Ovary (tissue), 3 donors: ENCODE measurements around the gene CPS1.

Experiments used
- EP300 ChIP-seq: sonication (generic); formaldehyde crosslinking; IDR thresholded peaks from one replicate; pipeline ENCODE4 v1.6.1; 2017; ENCODE audit warnings: antibody characterized with exemption
- POLR2A ChIP-seq: fragments of 450-650 bp; IDR thresholded peaks from one replicate; pipeline ENCODE4 v1.6.1; 2017; ENCODE audit warnings: antibody characterized with exemption, mild to moderate bottlenecking, moderate library complexity
- TF ChIP-seq, protein P1 (sequence below), 3 donors: fragments of 450-650 bp in 2 of 3; fragments of 200-600 bp in 1 of 3; IDR thresholded peaks; one replicate each; pipeline versions ENCODE4 v1.5.1 to v1.8.0; 2016 to 2022; ENCODE audit warnings: antibody characterized with exemption in 3 of 3, mild to moderate bottlenecking in 1 of 3
- donor health status: DM: no; HTN: no; CAD: no.

GRCh38 chr2:210598219-210598618, 41.8 kb downstream of the CPS1 start:
- TF ChIP-seq, protein P1, sequence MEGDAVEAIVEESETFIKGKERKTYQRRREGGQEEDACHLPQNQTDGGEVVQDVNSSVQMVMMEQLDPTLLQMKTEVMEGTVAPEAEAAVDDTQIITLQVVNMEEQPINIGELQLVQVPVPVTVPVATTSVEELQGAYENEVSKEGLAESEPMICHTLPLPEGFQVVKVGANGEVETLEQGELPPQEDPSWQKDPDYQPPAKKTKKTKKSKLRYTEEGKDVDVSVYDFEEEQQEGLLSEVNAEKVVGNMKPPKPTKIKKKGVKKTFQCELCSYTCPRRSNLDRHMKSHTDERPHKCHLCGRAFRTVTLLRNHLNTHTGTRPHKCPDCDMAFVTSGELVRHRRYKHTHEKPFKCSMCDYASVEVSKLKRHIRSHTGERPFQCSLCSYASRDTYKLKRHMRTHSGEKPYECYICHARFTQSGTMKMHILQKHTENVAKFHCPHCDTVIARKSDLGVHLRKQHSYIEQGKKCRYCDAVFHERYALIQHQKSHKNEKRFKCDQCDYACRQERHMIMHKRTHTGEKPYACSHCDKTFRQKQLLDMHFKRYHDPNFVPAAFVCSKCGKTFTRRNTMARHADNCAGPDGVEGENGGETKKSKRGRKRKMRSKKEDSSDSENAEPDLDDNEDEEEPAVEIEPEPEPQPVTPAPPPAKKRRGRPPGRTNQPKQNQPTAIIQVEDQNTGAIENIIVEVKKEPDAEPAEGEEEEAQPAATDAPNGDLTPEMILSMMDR (IDR thresholded peaks at IDR 0.05) = no peak
- TF ChIP-seq EP300 (no peak), POLR2A (no peak)
